RPMI7951 (cell line): ENCODE results near the gene PEAK1. TPM values are rescaled to one million over a fixed set of nuclear protein-coding genes. Genes with fewer than 3 reads are reported as not detected.
A peak's percentile ranks its signal among the peaks of the same experiment; 100 is the strongest.

ENCODE experiments used
- DNase-seq: peaks from one replicate; pipeline ENCODE4 v3.0.0-alpha.2; 2012; ENCODE audit warnings: low read depth
- total RNA-seq: library from RNA; depleted of rRNA; stranded (reverse); fragments of >200 nt; shearing (Covaris generic); gene quantifications from 2 replicates; pipeline ENCODE4 v1.2.3, GENCODE V29; 2014; rRNA removed

PEAK1 gene
- total RNA-seq, 1 experiment from 2014 or later, result 13.5 TPM

DNA sequence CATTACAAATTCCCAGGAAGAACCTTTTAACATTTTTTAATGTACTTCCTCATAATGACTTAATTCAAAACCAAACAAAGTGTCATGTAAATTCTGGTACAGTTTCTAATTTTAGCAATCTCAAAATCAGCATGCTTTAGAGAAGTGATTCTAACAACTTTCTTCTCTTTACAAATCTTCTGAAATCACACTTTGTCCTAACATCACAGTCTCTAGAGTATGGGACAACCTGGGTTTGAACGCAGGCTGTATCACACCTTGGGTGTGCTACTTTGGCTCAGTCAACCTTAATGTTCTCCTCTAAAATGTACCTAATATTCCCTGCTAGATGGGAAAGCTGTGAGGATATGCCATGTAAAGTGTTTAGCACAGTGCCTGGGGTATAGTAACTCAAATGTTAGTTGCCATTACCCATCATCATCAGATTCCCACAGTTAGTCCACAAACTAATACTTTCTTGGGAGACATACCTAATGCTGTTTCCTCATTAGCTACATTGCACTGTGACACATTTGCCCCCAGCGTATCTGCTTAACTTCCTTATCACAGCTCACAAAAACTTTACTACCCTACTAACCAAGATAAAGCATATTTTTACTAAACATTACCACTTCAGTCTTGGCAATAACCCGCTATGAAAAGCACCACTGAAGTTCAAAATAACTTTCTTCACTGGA is 352.1 kb downstream of the PEAK1 start:
- DNase-seq, result no peak

DNA sequence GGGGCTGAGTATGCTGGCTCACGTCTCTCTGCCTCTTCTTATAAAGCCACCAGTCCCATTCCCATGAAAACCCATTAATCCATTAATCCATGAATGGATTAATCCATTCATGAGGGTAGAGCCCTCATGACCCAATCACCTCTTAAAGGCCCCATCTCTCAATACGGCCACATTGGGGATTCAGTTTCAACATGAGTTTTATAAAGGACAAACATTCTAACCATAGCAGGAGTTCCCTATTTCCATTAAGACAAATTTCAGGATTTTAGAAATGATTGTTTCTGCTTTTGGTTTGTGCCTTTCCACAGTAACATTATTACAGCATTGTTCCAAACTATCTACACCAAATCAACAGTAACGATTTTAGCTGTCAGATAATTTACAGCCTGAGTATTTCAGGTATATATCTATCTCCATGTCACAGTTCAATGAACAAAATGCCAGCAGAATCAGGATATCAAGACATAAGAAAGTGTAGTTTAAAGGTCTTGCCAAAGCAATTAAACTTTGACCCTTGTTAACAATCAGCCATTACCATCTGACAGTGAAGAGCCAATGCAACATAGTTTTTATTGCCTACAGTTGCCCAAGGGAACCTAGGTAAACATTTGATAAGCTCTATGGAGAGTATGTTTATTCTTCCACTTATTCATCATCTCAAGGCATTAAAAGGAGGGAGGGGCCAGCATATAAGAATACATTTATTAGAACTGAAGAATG is 352.8 kb downstream of the PEAK1 start:
- DNase-seq, result no peak

GRCh38 chr15:77064539-77065308 is 355.2 kb downstream of the PEAK1 start:
- peak; percentile 19 for DNase-seq

DNA sequence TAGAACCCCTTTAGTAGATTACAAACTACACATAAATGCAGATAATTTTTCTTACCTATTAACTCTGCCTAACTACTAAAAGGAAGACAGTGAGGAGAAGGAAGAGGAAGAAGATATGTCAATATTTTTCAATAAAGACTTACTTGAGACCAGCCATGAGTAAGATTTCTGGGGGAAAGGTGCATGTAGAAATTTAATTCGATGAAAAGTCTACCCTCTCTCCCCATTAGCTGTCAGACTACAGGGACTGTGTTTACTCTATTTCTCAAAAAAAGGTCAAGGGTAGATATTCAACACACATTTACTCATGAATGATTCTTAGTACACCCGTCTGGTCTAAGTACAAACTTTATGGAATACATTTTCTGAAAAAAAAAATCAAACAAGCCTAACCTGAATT is 355.8 kb downstream of the PEAK1 start:
- no peak for DNase-seq

DNA sequence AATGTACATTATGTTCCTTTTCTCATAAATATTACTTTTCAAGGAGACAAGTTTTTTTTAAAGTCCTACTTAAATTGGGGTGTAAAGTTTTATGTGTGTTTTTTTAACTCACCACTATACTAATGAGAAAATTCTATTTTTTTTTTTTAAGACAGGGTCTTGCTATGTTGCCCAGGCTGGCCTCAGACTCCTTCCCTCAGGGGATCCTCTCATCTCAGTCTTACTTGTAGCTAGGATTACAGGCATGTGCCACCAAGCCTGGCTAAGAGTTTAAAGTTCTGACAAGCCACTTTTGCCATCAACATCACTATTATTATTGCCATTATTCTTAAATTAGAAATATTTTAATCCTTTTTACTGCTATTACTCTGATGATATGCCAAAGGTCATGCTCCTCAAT is 356.7 kb downstream of the PEAK1 start:
- no peak for DNase-seq

GRCh38 chr15:77060546-77060945 is 359.4 kb downstream of the PEAK1 start:
- DNase-seq, result peak; percentile 15

DNA sequence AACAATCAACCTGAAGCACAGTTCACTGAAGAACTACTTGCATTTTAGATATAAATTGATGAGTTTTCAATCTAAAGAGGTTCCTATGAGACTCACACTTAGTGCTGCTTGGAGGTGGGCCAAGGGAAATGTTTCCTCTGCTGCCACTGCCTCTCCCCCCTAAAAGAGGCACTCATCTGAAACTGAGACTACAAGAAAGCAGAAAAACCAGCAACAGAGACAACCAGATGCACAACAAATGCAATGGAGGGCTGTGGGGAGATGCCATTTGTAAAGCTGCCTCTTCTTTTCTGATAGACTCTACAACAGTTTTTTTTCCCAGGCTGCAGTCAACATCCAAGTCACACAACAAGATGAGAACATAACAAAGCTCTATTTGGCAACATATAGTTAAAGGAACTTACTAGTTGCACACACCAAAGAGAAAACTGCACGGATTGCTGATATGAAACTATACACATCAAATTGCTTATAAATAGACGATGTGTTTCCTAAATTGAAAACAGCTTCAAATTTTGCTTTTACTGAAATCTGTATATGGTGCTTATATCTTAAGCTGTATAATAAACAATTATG is 360.0 kb downstream of the PEAK1 start:
- DNase-seq, result no peak

DNA sequence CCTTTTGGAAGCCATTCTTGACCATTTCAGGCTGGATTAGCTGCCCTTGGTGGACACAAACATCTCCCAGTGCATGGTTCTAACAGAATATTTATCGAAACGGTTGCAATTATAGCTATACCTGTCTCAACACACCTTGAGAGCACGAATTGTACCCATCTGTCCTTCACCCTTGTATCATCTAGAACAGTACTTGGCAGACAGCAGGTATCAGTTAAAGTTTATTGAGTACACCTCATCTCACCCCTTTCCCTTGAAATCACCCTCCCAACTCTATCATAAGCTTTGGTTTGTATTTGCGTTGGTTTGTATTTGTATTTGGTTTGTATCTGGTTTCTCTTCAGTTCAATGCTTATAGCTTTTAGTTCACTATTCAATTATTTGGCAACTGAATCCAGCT is 361.4 kb downstream of the PEAK1 start:
- no peak for DNase-seq

- no peak for DNase-seq
These were observed 362.2 kb downstream of the PEAK1 start for GRCh38 chr15:77057685-77058084.

DNA sequence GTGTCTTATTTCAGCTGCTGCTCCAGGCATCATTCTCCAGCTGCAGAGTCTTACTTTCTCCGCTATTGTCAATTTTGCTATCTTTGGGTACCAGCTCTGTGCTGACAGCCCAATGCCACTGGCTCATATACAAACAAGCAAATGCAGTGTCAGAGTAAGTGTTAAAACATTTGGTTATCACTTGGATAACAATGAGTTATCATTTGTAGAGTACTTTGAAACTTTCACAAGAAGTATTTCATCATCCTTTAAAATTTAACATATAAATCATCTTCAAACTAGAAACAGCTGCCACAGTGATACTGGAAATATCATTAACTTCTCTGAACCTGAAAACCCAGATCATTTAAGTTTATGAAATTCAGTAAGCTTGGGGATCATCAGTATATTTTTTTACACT is 362.8 kb downstream of the PEAK1 start:
- DNase-seq, result no peak

DNA sequence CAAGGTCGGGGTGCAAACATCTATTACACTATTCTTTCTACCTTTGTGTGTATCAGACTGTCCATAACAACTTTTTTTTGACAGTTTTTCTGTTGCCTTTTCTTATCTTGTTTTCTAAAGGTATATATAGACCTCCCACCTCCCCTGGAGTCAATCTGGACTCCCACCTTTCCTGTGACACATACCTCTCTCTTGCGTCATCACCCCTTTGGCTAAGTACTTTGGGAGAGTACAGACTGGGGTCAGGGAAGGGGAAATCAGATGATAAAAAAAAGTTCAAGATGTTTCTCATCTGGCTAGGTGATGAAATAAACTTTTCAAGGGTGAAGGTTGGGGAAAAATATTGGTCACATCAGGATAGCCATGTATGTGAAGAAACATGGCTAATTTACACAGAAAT is 366.2 kb downstream of the PEAK1 start:
- no peak for DNase-seq

GRCh38 chr15:77052556-77052955 is 367.3 kb downstream of the PEAK1 start:
- no peak for DNase-seq

Other genes with a start within 250 kb of the PEAK1 start
- 28.4 and 37.8 TPM in 2 replicates for gene HMG20A, start 784 bp upstream of the PEAK1 start, total RNA-seq
- gene LINGO1, start 212.8 kb upstream of the PEAK1 start, total RNA-seq, result not detected in 2 replicates